Neural cell (in vitro differentiated cells): Measurements from ENCODE around the gene C19orf73. TPM values are rescaled to one million over a fixed set of nuclear protein-coding genes. Genes with fewer than 3 reads are reported as not detected.

ENCODE experiments used
- H2AFZ ChIP-seq: fragments of 200-600, 300-800 bp; sonication (generic), shearing (Covaris generic); 2 replicates; pipeline ENCODE4 v1.6.0; 2014; ENCODE audit warnings: low read depth, mild to moderate bottlenecking, antibody characterized with exemption, low read length, moderate library complexity
- H3F3A ChIP-seq: fragments of 200-600 bp; shearing (Covaris generic); 2 replicates; pipeline ENCODE4 v1.6.1; 2016; ENCODE audit warnings: mild to moderate bottlenecking, moderate library complexity, mixed read lengths, antibody characterized with exemption, low read length; ENCODE audit not compliant: insufficient read depth, poor library complexity, severe bottlenecking
- H3K27ac ChIP-seq: fragments of 200-600, 300-800 bp; sonication (generic), shearing (Covaris generic); 2 replicates; pipeline ENCODE4 v1.5.1; 2014; ENCODE audit warnings: mild to moderate bottlenecking, low read length, moderate library complexity
- H3K27me3 ChIP-seq: fragments of 300-800, 200-600 bp; sonication (generic), shearing (Covaris generic); 2 replicates; pipeline ENCODE4 v1.6.0; 2014; ENCODE audit warnings: mild to moderate bottlenecking, low read depth, low read length, moderate library complexity; ENCODE audit not compliant: insufficient read depth
- H3K36me3 ChIP-seq: fragments of 300-800, 200-600 bp; sonication (generic), shearing (Covaris generic); 2 replicates; pipeline ENCODE4 v1.5.1; 2014; ENCODE audit warnings: mild to moderate bottlenecking, antibody characterized with exemption, low read length, moderate library complexity; ENCODE audit not compliant: insufficient read depth
- H3K4me2 ChIP-seq: fragments of 300-800, 200-600 bp; sonication (generic), shearing (Covaris generic); 2 replicates; pipeline ENCODE4 v1.6.0; 2014; ENCODE audit warnings: mild to moderate bottlenecking, low read length
- H3K4me3 ChIP-seq: fragments of 300-800, 200-600 bp; sonication (generic), shearing (Covaris generic); 2 replicates; pipeline ENCODE4 v1.5.1; 2014; ENCODE audit warnings: mild to moderate bottlenecking, low read length, moderate library complexity
- H3K79me2 ChIP-seq: fragments of 200-600 bp; shearing (Covaris generic); replicated peaks from 2 replicates; pipeline ENCODE4 v1.6.0; 2014; ENCODE audit warnings: mild to moderate bottlenecking, low read length, moderate library complexity; ENCODE audit not compliant: insufficient read depth
- H3K9ac ChIP-seq: fragments of 300-800, 200-600 bp; sonication (generic), shearing (Covaris generic); 2 replicates; pipeline ENCODE4 v1.6.1; 2016; ENCODE audit warnings: mild to moderate bottlenecking, low read length, mixed read lengths
- H3K9me2 ChIP-seq: fragments of 200-600 bp; shearing (Covaris generic); 2 replicates; pipeline ENCODE4 v1.6.1; 2016; ENCODE audit warnings: mild to moderate bottlenecking, low read length, mixed read lengths; ENCODE audit not compliant: insufficient read depth
- H3K9me3 ChIP-seq: fragments of 200-600, 300-800 bp; sonication (generic), shearing (Covaris generic); 2 replicates; pipeline ENCODE4 v1.6.1; 2016; ENCODE audit warnings: mild to moderate bottlenecking, mixed run types, low read length, moderate library complexity, mixed read lengths
- H4K20me1 ChIP-seq: fragments of 200-600 bp; shearing (Covaris generic); 2 replicates; pipeline ENCODE4 v1.6.1; 2016; ENCODE audit warnings: mild to moderate bottlenecking, mixed run types; ENCODE audit not compliant: insufficient read depth
- CTCF ChIP-seq: fragments of 450-650 bp; IDR thresholded peaks from 2 replicates; pipeline ENCODE4 v1.5.1; 2014; ENCODE audit warnings: antibody characterized with exemption, mild to moderate bottlenecking, moderate library complexity; ENCODE audit not compliant: poor library complexity, severe bottlenecking
- EP300 ChIP-seq: fragments of 450-650 bp; conservative IDR thresholded peaks from 2 replicates; pipeline ENCODE4 v1.6.1; 2014; ENCODE audit warnings: antibody characterized with exemption, mild to moderate bottlenecking, moderate library complexity; ENCODE audit not compliant: poor library complexity, severe bottlenecking
- EZH2 ChIP-seq: fragments of 200-600, 300-800 bp; shearing (Covaris generic), sonication (generic); IDR thresholded peaks from 2 replicates; pipeline ENCODE4 v1.6.1; 2014; ENCODE audit warnings: antibody characterized with exemption, low read length, borderline replicate concordance, mild to moderate bottlenecking; ENCODE audit not compliant: insufficient read depth, poor library complexity, severe bottlenecking
- MXI1 ChIP-seq: fragments of 450-650 bp; conservative IDR thresholded peaks from 2 replicates; pipeline ENCODE4 v1.6.1; 2014; ENCODE audit warnings: antibody characterized with exemption, mild to moderate bottlenecking; ENCODE audit not compliant: poor library complexity, severe bottlenecking
- POLR2AphosphoS5 ChIP-seq: IDR thresholded peaks from 2 replicates; pipeline ENCODE4 v1.6.1; 2012
- RAD21 ChIP-seq: fragments of 450-650 bp; conservative IDR thresholded peaks from 2 replicates; pipeline ENCODE4 v1.6.1; 2014; ENCODE audit warnings: antibody characterized with exemption, mild to moderate bottlenecking, moderate library complexity
- SMC3 ChIP-seq: fragments of 450-650 bp; conservative IDR thresholded peaks from 2 replicates; pipeline ENCODE4 v1.6.1; 2014; ENCODE audit warnings: antibody characterized with exemption, mild to moderate bottlenecking, moderate library complexity; ENCODE audit not compliant: poor library complexity
- TAF1 ChIP-seq: IDR thresholded peaks from 2 replicates; pipeline ENCODE4 v1.6.1; 2012; ENCODE audit warnings: low read depth
- polyA plus RNA-seq: library from polyadenylated mRNA; depleted of rRNA; stranded (reverse); fragments of >200 nt; gene quantifications from 2 replicates; pipeline ENCODE4 v1.2.3, GENCODE V29; 2014
- TF ChIP-seq, protein P1 (sequence below): IDR thresholded peaks from 2 replicates; pipeline ENCODE4 v1.6.1; 2012; ENCODE audit warnings: borderline replicate concordance

C19orf73 gene
- polyA plus RNA-seq, 1 donor from 2014 or later: 8.4 TPM

- no peaks in the 10 kb centered on the region for H3K9me3 ChIP-seq
- no peak overlapping the region for H3K9ac ChIP-seq
- H2AFZ ChIP-seq: no peak overlapping the region
- TF ChIP-seq, protein P1, sequence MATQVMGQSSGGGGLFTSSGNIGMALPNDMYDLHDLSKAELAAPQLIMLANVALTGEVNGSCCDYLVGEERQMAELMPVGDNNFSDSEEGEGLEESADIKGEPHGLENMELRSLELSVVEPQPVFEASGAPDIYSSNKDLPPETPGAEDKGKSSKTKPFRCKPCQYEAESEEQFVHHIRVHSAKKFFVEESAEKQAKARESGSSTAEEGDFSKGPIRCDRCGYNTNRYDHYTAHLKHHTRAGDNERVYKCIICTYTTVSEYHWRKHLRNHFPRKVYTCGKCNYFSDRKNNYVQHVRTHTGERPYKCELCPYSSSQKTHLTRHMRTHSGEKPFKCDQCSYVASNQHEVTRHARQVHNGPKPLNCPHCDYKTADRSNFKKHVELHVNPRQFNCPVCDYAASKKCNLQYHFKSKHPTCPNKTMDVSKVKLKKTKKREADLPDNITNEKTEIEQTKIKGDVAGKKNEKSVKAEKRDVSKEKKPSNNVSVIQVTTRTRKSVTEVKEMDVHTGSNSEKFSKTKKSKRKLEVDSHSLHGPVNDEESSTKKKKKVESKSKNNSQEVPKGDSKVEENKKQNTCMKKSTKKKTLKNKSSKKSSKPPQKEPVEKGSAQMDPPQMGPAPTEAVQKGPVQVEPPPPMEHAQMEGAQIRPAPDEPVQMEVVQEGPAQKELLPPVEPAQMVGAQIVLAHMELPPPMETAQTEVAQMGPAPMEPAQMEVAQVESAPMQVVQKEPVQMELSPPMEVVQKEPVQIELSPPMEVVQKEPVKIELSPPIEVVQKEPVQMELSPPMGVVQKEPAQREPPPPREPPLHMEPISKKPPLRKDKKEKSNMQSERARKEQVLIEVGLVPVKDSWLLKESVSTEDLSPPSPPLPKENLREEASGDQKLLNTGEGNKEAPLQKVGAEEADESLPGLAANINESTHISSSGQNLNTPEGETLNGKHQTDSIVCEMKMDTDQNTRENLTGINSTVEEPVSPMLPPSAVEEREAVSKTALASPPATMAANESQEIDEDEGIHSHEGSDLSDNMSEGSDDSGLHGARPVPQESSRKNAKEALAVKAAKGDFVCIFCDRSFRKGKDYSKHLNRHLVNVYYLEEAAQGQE: no peak
- TF ChIP-seq EP300: no peak
- TF ChIP-seq TAF1: no peak
- TF ChIP-seq POLR2AphosphoS5: no peak
- TF ChIP-seq SMC3: no peak
- TF ChIP-seq MXI1: no peak
- no peaks in the 10 kb centered on the region for H3K79me2 ChIP-seq
- H3K4me3 ChIP-seq: no peak overlapping the region
- H3F3A ChIP-seq: no peaks in the 10 kb centered on the region
- H3K27ac ChIP-seq: no peak overlapping the region
- H3K4me2 ChIP-seq: no peak overlapping the region
- H4K20me1 ChIP-seq: peaks cover 3% of the 10 kb centered on the region
- H3K36me3 ChIP-seq: no peaks in the 10 kb centered on the region
- no peaks in the 10 kb centered on the region for H3K27me3 ChIP-seq
- no peaks in the 10 kb centered on the region for H3K9me2 ChIP-seq
Observed at GRCh38 chr19:49111218-49111998, 7.5 kb downstream of the C19orf73 start.

DNA sequence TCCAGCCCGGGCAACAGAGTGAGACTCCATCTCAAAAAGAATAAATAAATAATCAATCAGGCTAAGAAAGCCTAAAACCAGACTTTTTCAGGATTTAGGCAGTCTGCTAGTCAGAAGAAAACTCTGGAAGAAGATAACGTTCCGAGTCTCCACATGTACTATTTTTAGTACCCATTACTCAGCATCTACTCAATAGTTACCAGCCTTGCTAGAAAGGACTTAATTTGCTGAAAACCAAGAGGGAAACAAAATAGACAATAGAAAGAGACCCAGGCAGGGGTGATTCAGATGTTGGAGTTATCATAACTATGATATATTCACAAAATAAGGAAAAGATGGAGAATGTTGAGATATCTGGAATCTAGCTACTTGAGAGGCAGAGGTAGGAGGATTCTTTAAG lies 8.4 kb downstream of the C19orf73 start:
- Histone ChIP-seq H3K36me3 (no peaks in the 10 kb centered on the region), H3K79me2 (no peaks in the 10 kb centered on the region), H3K27ac (no peak overlapping the region), H3K4me3 (no peak overlapping the region), H3K9ac (no peak overlapping the region), H3K4me2 (no peak overlapping the region), H3K9me2 (no peaks in the 10 kb centered on the region), H3K9me3 (no peaks in the 10 kb centered on the region), H3K27me3 (no peaks in the 10 kb centered on the region), H2AFZ (no peak overlapping the region), H3F3A (no peaks in the 10 kb centered on the region), H4K20me1 (peaks cover 3% of the 10 kb centered on the region)
- no peak for TF ChIP-seq POLR2AphosphoS5
- TF ChIP-seq RAD21: no peak
- TF ChIP-seq SMC3: no peak
- no peak for TF ChIP-seq EP300

- no peaks in the 10 kb centered on the region for H3K9me2 ChIP-seq
- H3K36me3 ChIP-seq: no peaks in the 10 kb centered on the region
- no peaks in the 10 kb centered on the region for H3K9me3 ChIP-seq
- H3K79me2 ChIP-seq: no peaks in the 10 kb centered on the region
- H2AFZ ChIP-seq: no peak overlapping the region
- H4K20me1 ChIP-seq: peaks cover 3% of the 10 kb centered on the region
- no peaks in the 10 kb centered on the region for H3K27me3 ChIP-seq
- H3K9ac ChIP-seq: no peak overlapping the region
- H3K27ac ChIP-seq: no peak overlapping the region
- no peaks in the 10 kb centered on the region for H3F3A ChIP-seq
- TF ChIP-seq SMC3 (no peak), CTCF (no peak), MXI1 (no peak), RAD21 (no peak), EP300 (no peak), POLR2AphosphoS5 (no peak), EZH2 (no peak), TAF1 (no peak)
- TF ChIP-seq, protein P1: no peak
- no peak overlapping the region for H3K4me3 ChIP-seq
- no peak overlapping the region for H3K4me2 ChIP-seq
Observed at GRCh38 chr19:49109569-49110233, 9.2 kb downstream of the C19orf73 start.
